DOHH2 (cell line): ENCODE measurements around the gene ZBTB38.

ENCODE experiments used
- CTCF ChIP-seq: fragments of 200-600 bp; sonication (generic); IDR thresholded peaks from one replicate; pipeline ENCODE4 v1.5.1; 2014; ENCODE audit warnings: antibody characterized with exemption, mild to moderate bottlenecking, low read depth, low read length; ENCODE audit not compliant: poor library complexity, severe bottlenecking
- EZH2phosphoT487 ChIP-seq: fragments of 200-600 bp; sonication (generic); IDR thresholded peaks from 2 replicates; pipeline ENCODE4 v1.6.1; 2017; ENCODE audit warnings: borderline replicate concordance, mild to moderate bottlenecking, antibody characterized with exemption, low read length, moderate library complexity, mixed read lengths

GRCh38 chr3:141365201-141365600, 3.1 kb upstream of the ZBTB38 start:
- TF ChIP-seq CTCF: no peak
- TF ChIP-seq EZH2phosphoT487: no peak
